COR-L47 (cell line): Measurements from ENCODE around the gene TSPAN18.

Experiments used
- DNase-seq: peaks from one replicate; lab custom pipeline; 2025; lab: John Stamatoyannopoulos, UW

TSPAN18 gene

GRCh38 chr11:44737245-44738085, 10.7 kb downstream of the TSPAN18 start:
- no peak for DNase-seq

- DNase-seq, result no peak
Observed at GRCh38 chr11:44738791-44739190, 12.0 kb downstream of the TSPAN18 start.

- DNase-seq, result no peak
Observed at GRCh38 chr11:44740967-44741366, 14.2 kb downstream of the TSPAN18 start.

- DNase-seq, result no peak
Observed at GRCh38 chr11:44741976-44742375, 15.2 kb downstream of the TSPAN18 start.

DNA sequence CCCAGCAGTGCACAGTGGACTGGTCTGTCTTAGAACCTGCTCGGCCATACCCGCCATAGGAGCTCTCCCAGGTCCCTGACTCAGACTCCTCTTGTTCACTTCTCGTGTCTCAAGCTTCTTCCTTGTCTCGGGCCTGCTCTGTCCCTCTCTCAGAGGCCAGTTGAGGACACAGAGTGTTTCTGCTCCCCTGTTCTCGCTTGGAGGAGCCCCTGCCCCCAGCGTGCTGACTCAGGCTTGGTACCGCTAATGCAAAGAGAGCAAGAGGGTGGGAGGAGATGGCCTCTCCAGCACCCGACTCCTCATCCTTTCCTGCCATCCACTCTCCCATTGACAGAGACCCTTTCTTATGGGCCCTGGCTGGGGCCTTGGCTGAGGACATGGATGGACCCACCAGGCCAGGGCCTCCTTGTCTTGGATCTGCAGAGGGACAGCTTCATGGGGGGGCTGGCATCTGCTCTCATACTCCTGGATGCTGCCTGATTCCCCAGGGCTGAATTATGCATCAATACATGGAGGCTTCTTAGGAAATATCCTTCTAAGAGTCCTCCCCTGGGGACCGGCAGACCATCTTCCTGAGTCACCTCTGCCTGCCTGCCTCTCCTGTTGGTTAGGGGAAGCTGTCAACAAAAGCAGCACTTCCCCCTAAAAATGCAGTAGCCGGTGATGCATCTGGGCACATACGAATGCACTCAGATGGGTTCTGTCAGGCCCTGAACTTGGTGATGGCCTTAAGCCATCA, 15.9 kb downstream of the TSPAN18 start:
- DNase-seq, result no peak

GRCh38 chr11:44743326-44743725, 16.6 kb downstream of the TSPAN18 start:
- no peak for DNase-seq

GRCh38 chr11:44743959-44744557, 17.3 kb downstream of the TSPAN18 start:
- DNase-seq, result no peak

DNA sequence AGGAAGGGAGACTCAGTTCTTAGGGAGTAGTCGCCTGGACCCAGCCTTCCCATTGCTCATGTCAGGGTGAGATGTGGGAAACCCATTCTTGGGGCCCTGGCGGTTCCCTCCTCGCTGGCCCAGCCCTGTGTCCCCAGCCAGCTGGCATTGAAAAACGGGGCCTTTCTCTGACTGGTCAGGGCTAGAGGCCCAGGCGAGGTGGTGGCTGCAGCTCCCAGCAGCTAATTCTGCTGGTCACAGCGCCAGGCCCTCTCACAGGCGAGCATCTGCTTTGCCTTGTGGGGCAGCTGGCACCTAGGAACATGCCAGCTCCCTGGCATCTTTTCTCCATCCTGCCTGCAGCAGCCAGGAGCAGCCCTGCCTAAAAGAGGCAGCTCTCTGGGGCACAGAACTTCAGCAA, 20.1 kb downstream of the TSPAN18 start:
- no peak for DNase-seq

- DNase-seq, result no peak
Observed at GRCh38 chr11:44747316-44747715, 20.6 kb downstream of the TSPAN18 start.

DNA sequence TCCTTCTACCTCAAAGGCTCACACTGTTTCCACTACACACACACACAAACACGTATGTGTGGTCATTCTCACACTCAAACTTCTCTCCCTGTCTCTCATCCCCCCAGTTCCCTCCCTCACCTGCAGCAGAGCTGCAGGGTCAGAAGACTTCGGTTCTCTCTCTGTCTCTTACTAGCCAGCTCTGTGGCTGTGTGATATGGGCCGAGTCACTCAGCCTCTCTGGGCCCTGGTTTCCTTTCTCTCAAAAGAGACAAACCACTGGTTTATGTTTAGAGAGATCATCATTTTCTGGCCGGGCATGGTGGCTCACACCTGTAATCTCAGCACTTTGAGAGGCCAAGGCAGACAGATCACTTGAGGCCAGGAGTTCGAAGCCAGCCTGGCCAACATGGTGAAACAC, 21.1 kb downstream of the TSPAN18 start:
- DNase-seq, result no peak

DNA sequence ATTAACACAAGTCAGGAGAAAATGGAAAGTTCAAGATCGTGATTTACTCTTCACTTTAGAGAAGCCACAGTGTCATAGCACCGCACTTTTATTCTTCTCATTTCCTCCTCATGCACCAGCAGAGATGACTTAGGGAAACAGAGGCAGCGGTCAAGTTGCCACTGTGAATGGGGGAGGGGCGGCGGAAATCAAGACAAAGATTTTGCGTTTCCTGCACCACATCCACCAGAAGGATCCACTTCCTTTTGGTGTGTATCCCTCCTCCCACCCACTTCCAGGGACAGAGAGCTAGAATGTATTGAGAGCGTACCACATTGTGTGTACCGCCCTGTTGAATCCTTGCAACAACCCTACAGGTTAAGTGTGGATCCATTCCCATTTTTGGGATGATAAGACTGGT, 21.8 kb downstream of the TSPAN18 start:
- no peak for DNase-seq

GRCh38 chr11:44749189-44749588, 22.4 kb downstream of the TSPAN18 start:
- no peak for DNase-seq

DNA sequence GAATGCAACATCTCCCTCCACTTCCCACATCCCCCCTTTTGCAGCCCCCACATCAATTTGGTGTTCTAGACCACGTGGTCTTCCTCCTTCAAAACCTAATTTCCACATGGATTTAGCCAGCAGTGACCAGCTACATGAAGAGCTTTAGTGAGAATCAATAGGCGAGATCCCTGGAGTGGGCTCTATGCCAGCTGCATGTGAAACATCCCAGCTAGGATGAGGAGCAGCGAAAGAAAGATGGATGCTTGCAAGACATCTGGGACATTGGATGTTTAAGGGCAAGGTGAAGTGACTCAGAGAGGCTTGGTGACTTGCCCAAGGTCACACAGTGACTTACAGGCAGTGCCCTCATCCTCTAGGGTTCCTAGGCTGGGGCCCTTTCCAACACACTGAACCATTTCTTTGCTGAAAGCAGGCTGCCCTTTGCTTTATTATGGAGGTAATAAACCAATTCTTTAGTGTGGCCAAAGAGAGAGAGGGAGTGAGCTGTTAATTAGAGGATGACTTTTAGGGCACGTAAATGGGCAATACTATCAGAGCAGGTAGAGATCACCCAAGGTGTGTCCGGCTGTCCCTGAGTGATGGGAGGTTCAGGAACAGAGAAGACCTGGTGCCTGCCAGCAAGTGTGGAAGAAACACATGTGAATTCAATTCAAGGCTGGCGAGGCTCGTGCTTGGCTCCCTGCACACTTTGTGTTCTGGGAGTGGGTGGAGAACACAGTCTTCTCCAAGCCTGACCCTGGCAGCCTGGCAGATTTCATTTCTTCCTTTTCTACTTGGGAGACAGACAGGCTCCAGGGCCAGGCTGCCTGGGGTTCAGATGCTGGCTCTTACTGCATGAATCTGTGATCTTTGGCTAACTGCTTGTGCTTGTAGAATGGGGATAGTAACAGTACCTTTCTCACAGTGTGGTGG, 24.0 kb downstream of the TSPAN18 start:
- DNase-seq, result no peak

DNA sequence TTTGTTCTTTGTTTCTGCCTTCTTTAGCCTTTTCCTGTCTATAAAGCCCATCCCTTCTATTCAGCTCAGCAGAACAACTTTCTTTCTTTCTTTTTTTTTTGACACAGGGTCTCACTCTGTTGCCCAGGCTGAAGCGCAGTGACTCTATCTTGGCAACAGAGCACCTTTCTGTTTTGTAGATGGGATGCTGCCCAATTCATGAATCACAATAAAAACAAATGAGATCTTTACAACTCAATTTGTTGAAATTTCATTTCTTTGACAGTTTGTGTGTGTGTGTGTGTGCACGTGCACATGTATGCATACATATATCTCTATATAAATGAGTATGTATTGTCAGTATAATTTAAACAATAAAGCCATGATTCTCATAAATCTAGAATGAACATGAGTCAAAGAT, 25.5 kb downstream of the TSPAN18 start:
- no peak for DNase-seq

DNA sequence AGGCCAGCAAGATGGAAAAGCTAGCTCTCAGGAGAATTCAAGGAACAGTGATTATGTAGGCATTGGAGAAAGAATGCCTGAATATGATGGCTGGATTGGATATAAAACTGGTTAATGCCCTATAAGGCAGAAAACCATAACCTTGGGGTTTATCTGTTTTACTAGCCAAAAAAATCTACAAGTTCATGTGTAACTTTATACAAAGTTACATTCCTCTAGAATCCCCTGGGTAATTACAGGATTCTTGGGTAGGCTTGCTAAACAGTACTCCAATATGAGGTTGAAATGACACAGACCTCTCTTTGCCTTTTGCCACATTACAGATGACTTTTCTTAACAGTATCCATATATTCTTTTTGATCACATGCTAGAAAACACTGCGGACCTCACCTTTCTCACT, 26.0 kb downstream of the TSPAN18 start:
- DNase-seq, result no peak

- DNase-seq, result no peak
Observed at GRCh38 chr11:44753961-44754645, 27.3 kb downstream of the TSPAN18 start.

- peak; percentile 63 for DNase-seq
Observed at GRCh38 chr11:44754876-44755555, 28.3 kb downstream of the TSPAN18 start.

DNA sequence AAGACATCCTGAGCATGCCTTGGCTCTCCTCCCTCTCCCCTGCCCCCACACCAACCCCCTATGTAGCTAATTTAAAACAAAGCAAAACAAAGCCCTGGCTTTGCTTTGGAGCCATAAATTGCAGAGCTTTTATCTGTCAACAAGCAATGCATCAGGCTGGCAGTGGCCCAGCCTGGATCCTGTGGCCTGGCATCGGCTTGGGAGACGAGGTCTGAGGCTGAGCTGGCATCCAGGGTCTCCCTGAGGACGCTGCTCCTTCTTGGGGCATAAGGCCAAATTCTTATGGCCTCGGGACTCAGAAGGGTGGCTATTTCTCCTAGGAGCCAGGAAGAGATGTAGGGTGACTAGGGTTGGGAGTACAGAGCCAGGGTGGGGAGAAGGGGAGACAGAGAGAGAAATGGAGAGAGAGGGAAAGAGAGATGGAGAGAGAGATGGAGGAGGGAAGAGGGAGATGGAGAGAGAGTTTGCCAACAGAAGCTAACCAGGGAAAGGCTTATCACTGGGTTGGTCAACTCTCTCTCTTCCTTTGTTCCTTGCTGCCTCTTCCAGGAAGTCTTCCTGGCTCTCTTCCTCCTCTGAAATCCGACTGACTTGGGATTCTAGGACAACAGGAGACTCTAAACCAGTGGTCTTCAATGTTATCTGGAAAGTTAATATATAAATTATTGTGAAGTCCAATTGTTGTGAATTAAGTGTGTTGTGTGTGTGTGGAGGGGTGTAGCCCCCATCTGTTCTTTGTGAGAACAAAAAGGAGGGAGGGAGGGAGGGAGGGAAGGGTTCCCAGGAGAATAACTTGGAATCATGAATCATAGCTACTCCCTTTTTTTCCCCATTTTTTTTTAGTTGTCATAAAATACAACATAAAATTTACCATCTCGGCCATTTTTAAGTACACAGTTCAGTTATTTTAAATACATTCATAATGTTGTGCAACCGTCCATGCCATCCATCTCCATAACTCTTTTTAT, 29.1 kb downstream of the TSPAN18 start:
- no peak for DNase-seq

DNA sequence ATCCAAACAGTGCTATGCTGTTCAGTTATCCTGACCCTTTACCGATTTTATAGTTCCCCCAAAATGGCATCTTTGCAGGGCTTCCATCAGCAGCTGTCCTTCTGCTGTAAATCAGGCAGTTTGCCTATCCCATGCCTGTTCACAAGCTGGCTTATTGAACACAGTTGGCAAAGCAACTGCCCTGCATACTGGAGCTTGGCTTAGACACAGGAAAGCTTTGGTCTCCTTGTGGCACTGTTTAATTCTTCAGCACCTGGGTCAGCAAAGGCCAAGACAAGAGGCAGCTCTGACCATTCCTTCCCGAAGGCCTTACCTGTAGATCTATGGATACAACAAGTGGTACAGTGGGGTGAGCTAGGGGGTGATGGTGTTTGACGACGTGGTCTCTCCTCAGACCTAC, 32.2 kb downstream of the TSPAN18 start:
- DNase-seq, result no peak
